ENCODE data around the gene METTL3.

Gene METTL3

GRCh38 chr14:21535545-21536417 is 24.6 kb upstream of the METTL3 start:
- Histone ChIP-seq H3K9me3 (ENCODE audit: control extremely low read depth in 1 of 5, control insufficient read depth in 4 of 5, insufficient read depth in 2 of 5, low read depth in 1 of 5, low read length in 4 of 5) (peaks cover 0 to 6% (median 2%) of the 10 kb centered on the region in 5 experiments), H3K36me3 (ENCODE audit: control insufficient read depth in 4 of 4, insufficient read depth in 4 of 4, low read length in 3 of 4) (no peaks in the 10 kb centered on the region), H3K27ac (ENCODE audit: insufficient read depth in 1 of 2, low read depth in 1 of 2, low read length in 2 of 2, poor library complexity in 1 of 2, severe bottlenecking in 2 of 2) (no peak overlapping the region), H3K4me1 (ENCODE audit: control extremely low read depth in 1 of 4, control insufficient read depth in 4 of 4, insufficient read depth in 4 of 4, low read length in 3 of 4) (peaks cover 2 to 11% (median 7%) of the 10 kb centered on the region in 4 experiments), H3K4me3 (ENCODE audit: control insufficient read depth in 1 of 7, extremely low read depth in 1 of 7, insufficient read depth in 4 of 7, low read depth in 2 of 7, low read length in 6 of 7) (peak overlapping the region in 1 of 7 experiments; percentile 3), H3K27me3 (replicated peaks in 2 of 5; ENCODE audit: control insufficient read depth in 4 of 5, insufficient read depth in 5 of 5, low read length in 4 of 5) (peaks cover 10 to 52% (median 18%) of the 10 kb centered on the region in 5 experiments)
- DNase-seq, result no peak
- ChIA-PET POLR2A (no interaction called here), CTCF (interaction anchor here (2.4 kb wide), 1 partner anchor 37 kb away, joined by 10 read pairs; no protein-coding TSS in a partner anchor)
- 45% methylated on average over 3 of the region's 6 CpGs for WGBS (ENCODE audit: insufficient coverage)

DNA sequence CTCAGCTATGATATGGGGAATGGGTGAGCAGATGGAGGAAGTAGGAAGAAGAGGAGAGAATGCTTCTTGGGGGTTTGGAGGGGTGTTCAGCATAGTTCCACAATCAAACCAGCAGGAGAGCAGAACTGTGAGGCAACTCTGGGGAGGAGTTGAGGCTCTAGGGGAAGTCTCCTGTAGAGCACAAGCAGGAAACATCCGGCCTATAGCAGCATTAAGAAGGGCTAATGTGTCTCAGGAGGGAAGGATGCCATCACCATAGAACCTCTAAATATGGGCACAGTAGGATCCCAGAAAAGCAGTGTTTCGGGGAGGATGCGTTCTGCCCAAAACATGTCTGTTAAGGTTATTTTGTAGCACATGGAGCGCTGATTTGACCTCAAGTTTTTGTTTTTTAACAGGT is 23.4 kb upstream of the METTL3 start:
- no peaks in the 10 kb centered on the region for H3K36me3 ChIP-seq (ENCODE audit: control insufficient read depth in 4 of 4, insufficient read depth in 4 of 4, low read length in 3 of 4)
- peaks cover 2 to 11% (median 7%) of the 10 kb centered on the region in 4 experiments for H3K4me1 ChIP-seq (ENCODE audit: control extremely low read depth in 1 of 4, control insufficient read depth in 4 of 4, insufficient read depth in 4 of 4, low read length in 3 of 4)
- no peak overlapping the region for H3K4me3 ChIP-seq (ENCODE audit: control insufficient read depth in 1 of 7, extremely low read depth in 1 of 7, insufficient read depth in 4 of 7, low read depth in 2 of 7, low read length in 6 of 7)
- WGBS (ENCODE audit: insufficient coverage), result 33% methylated on average over 1 of the region's 4 CpGs
- H3K9me3 ChIP-seq (ENCODE audit: control extremely low read depth in 1 of 5, control insufficient read depth in 4 of 5, insufficient read depth in 2 of 5, low read depth in 1 of 5, low read length in 4 of 5), result peaks cover 0 to 6% (median 2%) of the 10 kb centered on the region in 5 experiments
- ChIA-PET CTCF (interaction anchor here (1.1 to 2.4 kb wide), 3 partner anchors 18 to 36 kb away, joined by 3 to 10 read pairs (median 3); no protein-coding TSS in a partner anchor), POLR2A (no interaction called here)
- H3K27me3 ChIP-seq (replicated peaks in 2 of 5; ENCODE audit: control insufficient read depth in 4 of 5, insufficient read depth in 5 of 5, low read length in 4 of 5), result peaks cover 10 to 52% (median 18%) of the 10 kb centered on the region in 5 experiments
- no peak overlapping the region for H3K27ac ChIP-seq (ENCODE audit: insufficient read depth in 1 of 2, low read depth in 1 of 2, low read length in 2 of 2, poor library complexity in 1 of 2, severe bottlenecking in 2 of 2)
- DNase-seq, result peak in 2 of 3 donors; percentile 42 to 47

- Histone ChIP-seq H3K36me3 (ENCODE audit: control insufficient read depth in 4 of 4, insufficient read depth in 4 of 4, low read length in 3 of 4) (no peaks in the 10 kb centered on the region), H3K4me1 (ENCODE audit: control extremely low read depth in 1 of 4, control insufficient read depth in 4 of 4, insufficient read depth in 4 of 4, low read length in 3 of 4) (peaks cover 2 to 11% (median 9%) of the 10 kb centered on the region in 4 experiments), H3K4me3 (ENCODE audit: control insufficient read depth in 1 of 7, extremely low read depth in 1 of 7, insufficient read depth in 4 of 7, low read depth in 2 of 7, low read length in 6 of 7) (no peak overlapping the region), H3K9me3 (ENCODE audit: control extremely low read depth in 1 of 5, control insufficient read depth in 4 of 5, insufficient read depth in 2 of 5, low read depth in 1 of 5, low read length in 4 of 5) (peaks cover 0 to 6% (median 2%) of the 10 kb centered on the region in 5 experiments), H3K27ac (ENCODE audit: insufficient read depth in 1 of 2, low read depth in 1 of 2, low read length in 2 of 2, poor library complexity in 1 of 2, severe bottlenecking in 2 of 2) (no peak overlapping the region), H3K27me3 (replicated peaks in 2 of 5; ENCODE audit: control insufficient read depth in 4 of 5, insufficient read depth in 5 of 5, low read length in 4 of 5) (peaks cover 9 to 41% (median 14%) of the 10 kb centered on the region in 5 experiments)
- POLR2A ChIA-PET, result no interaction called here
- CTCF ChIA-PET, result interaction anchor here (2.4 kb wide), 1 partner anchor 35 kb away, joined by 10 read pairs; no protein-coding TSS in a partner anchor
- no peak for DNase-seq
Observed at GRCh38 chr14:21533294-21533693, 22.2 kb upstream of the METTL3 start.

GRCh38 chr14:21529515-21529914 is 18.4 kb upstream of the METTL3 start:
- H3K4me3 ChIP-seq (ENCODE audit: control insufficient read depth in 1 of 7, extremely low read depth in 1 of 7, insufficient read depth in 4 of 7, low read depth in 2 of 7, low read length in 6 of 7), result no peak overlapping the region
- no peaks in the 10 kb centered on the region for H3K36me3 ChIP-seq (ENCODE audit: control insufficient read depth in 4 of 4, insufficient read depth in 4 of 4, low read length in 3 of 4)
- H3K27ac ChIP-seq (ENCODE audit: insufficient read depth in 1 of 2, low read depth in 1 of 2, low read length in 2 of 2, poor library complexity in 1 of 2, severe bottlenecking in 2 of 2), result no peak overlapping the region
- H3K4me1 ChIP-seq (ENCODE audit: control extremely low read depth in 1 of 4, control insufficient read depth in 4 of 4, insufficient read depth in 4 of 4, low read length in 3 of 4), result peaks cover 2 to 24% (median 14%) of the 10 kb centered on the region in 4 experiments
- ChIA-PET CTCF (interaction anchor here (1.1 to 2.8 kb wide), 5 partner anchors 9 to 31 kb away, joined by 3 to 10 read pairs (median 4); no protein-coding TSS in a partner anchor), POLR2A (no interaction called here)
- H3K9me3 ChIP-seq (ENCODE audit: control extremely low read depth in 1 of 5, control insufficient read depth in 4 of 5, insufficient read depth in 2 of 5, low read depth in 1 of 5, low read length in 4 of 5), result no peaks in the 10 kb centered on the region
- peaks cover 0 to 5% (median 0%) of the 10 kb centered on the region in 5 experiments for H3K27me3 ChIP-seq (replicated peaks in 2 of 5; ENCODE audit: control insufficient read depth in 4 of 5, insufficient read depth in 5 of 5, low read length in 4 of 5)
- DNase-seq, result no peak
- no CpG with 5 or more reads among the region's 1 CpG for WGBS (ENCODE audit: insufficient coverage)

GRCh38 chr14:21528381-21529348 is 17.5 kb upstream of the METTL3 start:
- H3K4me1 ChIP-seq (ENCODE audit: control extremely low read depth in 1 of 4, control insufficient read depth in 4 of 4, insufficient read depth in 4 of 4, low read length in 3 of 4), result peaks cover 2 to 22% (median 13%) of the 10 kb centered on the region in 4 experiments
- CTCF ChIA-PET, result interaction anchor here (0.6 to 2.8 kb wide), 5 partner anchors 9 to 30 kb away, joined by 3 to 10 read pairs (median 4); no protein-coding TSS in a partner anchor
- no peak overlapping the region for H3K4me3 ChIP-seq (ENCODE audit: control insufficient read depth in 1 of 7, extremely low read depth in 1 of 7, insufficient read depth in 4 of 7, low read depth in 2 of 7, low read length in 6 of 7)
- H3K27me3 ChIP-seq (replicated peaks in 2 of 5; ENCODE audit: control insufficient read depth in 4 of 5, insufficient read depth in 5 of 5, low read length in 4 of 5), result peaks cover 0 to 1% (median 0%) of the 10 kb centered on the region in 5 experiments
- no peak overlapping the region for H3K27ac ChIP-seq (ENCODE audit: insufficient read depth in 1 of 2, low read depth in 1 of 2, low read length in 2 of 2, poor library complexity in 1 of 2, severe bottlenecking in 2 of 2)
- POLR2A ChIA-PET, result no interaction called here
- WGBS (ENCODE audit: insufficient coverage), result 98% methylated on average over 4 of the region's 4 CpGs
- peaks cover 0 to 4% (median 0%) of the 10 kb centered on the region in 4 experiments for H3K36me3 ChIP-seq (ENCODE audit: control insufficient read depth in 4 of 4, insufficient read depth in 4 of 4, low read length in 3 of 4)
- DNase-seq, result peak in 1 of 3 donors; percentile 25
- no peaks in the 10 kb centered on the region for H3K9me3 ChIP-seq (ENCODE audit: control extremely low read depth in 1 of 5, control insufficient read depth in 4 of 5, insufficient read depth in 2 of 5, low read depth in 1 of 5, low read length in 4 of 5)

GRCh38 chr14:21527318-21527679 is 16.2 kb upstream of the METTL3 start:
- CTCF ChIA-PET, result interaction anchor here (1.5 kb wide), 1 partner anchor 46 kb away, joined by 3 read pairs; no protein-coding TSS in a partner anchor
- DNase-seq, result no peak
- POLR2A ChIA-PET, result interaction anchor here (1.7 kb wide), 1 partner anchor 16 kb away, joined by 5 read pairs; the partner anchor contains the start of gene METTL3
- no CpG with 5 or more reads among the region's 1 CpG for WGBS (ENCODE audit: insufficient coverage)
- Histone ChIP-seq H3K27me3 (replicated peaks in 2 of 5; ENCODE audit: control insufficient read depth in 4 of 5, insufficient read depth in 5 of 5, low read length in 4 of 5) (peaks cover 0 to 1% (median 0%) of the 10 kb centered on the region in 5 experiments), H3K9me3 (ENCODE audit: control extremely low read depth in 1 of 5, control insufficient read depth in 4 of 5, insufficient read depth in 2 of 5, low read depth in 1 of 5, low read length in 4 of 5) (no peaks in the 10 kb centered on the region), H3K4me1 (ENCODE audit: control extremely low read depth in 1 of 4, control insufficient read depth in 4 of 4, insufficient read depth in 4 of 4, low read length in 3 of 4) (peaks cover 2 to 22% (median 13%) of the 10 kb centered on the region in 4 experiments), H3K4me3 (ENCODE audit: control insufficient read depth in 1 of 7, extremely low read depth in 1 of 7, insufficient read depth in 4 of 7, low read depth in 2 of 7, low read length in 6 of 7) (peak overlapping the region in 6 of 7 experiments; percentile 46 to 89 (median 76)), H3K36me3 (ENCODE audit: control insufficient read depth in 4 of 4, insufficient read depth in 4 of 4, low read length in 3 of 4) (peaks cover 0 to 8% (median 0%) of the 10 kb centered on the region in 4 experiments), H3K27ac (ENCODE audit: insufficient read depth in 1 of 2, low read depth in 1 of 2, low read length in 2 of 2, poor library complexity in 1 of 2, severe bottlenecking in 2 of 2) (peak overlapping the region in 1 of 2 experiments; percentile 5)
